EH (cell line): ENCODE measurements around the gene RTTN.
A peak's percentile ranks its signal among the peaks of the same experiment; 100 is the strongest.

Source experiments
- DNase-seq: peaks from one replicate; pipeline ENCODE4 v3.0.0-alpha.2; 2015; ENCODE audit warnings: low read depth

The RTTN gene

DNA sequence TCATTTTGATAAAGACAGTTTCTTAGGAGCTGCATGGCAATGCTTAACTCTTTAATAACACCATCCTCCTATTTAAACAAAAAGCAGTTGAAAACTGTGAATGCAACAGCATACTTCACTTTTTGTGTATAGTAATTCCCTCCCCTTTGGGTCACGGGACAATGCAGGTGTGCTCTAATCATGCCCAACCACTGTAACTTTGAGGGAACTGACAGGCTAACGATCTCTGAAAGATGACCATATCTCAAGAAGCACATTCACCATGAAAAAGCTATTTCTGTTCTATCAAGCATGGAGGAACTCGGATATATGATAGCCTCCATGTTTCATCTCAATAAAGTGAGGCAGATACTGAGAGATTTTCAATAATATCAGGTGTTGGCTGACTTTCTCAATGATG, 176.8 kb downstream of the RTTN start:
- no peak for DNase-seq

DNA sequence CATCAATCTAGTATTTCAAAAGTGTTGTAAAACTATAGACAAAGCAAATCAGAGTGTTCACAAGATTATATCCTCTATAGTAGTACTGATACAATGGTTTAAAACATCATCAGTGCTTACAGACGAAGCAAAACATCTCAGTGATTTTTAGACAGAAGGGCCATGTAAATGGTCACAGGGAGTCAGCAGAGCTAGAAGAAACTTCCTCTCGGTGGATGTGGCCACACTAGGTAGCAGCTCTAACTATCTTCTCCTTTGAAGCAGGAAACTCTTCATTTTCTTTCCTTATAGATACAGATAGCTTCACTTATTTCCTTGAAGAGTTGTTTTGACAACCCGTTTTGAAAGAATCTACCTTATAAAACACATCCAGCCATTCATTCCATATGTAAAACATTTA, 177.4 kb downstream of the RTTN start:
- DNase-seq = no peak

DNA sequence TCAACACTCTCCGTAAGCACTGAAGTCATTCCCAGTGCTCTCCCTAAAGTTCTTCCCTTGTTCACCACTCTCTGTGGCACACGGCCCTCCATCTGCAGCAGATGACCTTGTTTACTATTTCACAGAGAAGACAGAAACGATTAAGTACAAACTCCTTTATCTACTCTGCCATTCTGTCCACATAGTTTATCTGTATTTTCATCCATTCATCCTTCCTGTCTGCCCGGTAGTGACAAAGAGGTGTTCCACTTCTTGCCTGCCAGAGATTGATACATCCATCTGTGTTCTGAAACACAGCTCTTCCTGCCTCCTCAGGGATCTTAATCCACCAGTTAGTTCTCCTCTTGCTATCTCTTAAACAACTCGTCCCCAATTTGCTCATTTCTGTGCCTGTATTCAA, 179.9 kb downstream of the RTTN start:
- DNase-seq = no peak

DNA sequence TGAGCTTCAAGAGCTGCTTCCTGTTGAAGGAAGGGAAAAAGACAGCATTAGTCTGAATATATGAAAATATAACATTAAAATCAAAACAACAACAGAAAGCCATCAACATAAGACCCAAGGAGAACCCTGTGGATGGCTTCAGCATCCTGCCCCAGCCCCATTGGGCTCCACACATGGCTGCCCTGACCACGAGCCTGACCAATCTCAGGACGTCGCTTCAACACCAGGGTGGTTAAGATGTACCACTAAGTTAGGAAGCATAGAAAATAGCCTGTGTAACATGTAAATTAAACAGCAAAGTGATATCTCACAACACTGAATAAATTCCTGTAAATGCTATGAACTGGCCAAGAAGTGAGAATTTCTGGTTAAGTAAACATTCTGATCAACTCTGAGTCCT, 180.7 kb downstream of the RTTN start:
- no peak for DNase-seq

DNA sequence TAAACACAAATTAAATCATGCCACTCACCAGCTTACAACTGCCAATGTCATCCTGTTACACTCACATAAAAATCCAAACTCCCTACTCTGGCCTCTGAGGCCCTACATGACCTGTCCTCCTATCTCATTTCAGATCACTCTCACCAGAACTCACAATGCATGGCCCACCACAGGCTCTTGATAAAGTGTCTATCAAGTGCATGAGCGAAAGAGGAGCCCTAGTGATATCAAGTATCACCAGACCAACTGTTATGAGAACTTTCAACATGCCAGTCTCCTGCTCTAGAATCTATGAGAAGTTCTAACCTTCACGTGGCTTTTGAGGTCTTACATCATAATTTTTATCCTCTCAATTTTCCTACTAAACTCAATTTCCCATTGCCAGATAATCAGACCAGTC, 181.4 kb downstream of the RTTN start:
- DNase-seq = no peak

DNA sequence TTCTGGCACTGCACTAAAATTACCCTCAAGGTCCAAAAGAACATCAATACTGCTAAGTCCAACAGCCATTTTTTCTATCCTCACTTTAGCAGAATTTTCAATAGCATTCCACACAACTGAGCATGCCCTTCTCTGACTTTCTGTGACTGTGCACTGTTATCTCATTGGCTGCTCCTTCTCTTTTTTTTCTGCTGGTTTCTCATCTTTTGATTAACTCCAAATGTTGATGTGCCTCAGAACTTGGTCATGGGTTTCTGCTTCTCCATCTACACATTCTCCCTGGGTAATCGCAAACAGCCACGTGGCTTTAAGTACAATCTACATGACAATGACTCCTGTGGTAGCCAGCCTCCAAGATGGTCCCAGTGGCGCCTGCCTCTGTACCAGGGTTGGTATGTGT, 182.9 kb downstream of the RTTN start:
- DNase-seq = no peak

DNA sequence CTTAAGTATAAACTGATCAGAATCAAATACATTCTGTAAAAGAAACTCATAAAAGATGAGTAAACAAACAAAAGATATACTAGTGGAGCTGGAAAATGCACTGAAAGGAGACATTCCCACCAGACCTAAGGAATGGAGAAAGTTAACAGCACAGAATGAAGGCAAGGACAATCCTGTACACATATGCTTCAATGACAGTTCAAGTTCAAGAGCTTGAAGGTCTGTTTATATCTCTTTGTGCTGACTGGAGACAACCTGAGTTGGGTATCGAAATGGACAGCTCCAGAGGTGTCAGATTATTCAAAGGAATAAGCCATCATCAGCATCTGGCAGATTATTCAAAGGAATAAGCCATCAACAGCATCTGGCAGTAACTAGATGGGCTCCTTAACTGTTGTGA, 184.0 kb downstream of the RTTN start:
- no peak for DNase-seq

DNA sequence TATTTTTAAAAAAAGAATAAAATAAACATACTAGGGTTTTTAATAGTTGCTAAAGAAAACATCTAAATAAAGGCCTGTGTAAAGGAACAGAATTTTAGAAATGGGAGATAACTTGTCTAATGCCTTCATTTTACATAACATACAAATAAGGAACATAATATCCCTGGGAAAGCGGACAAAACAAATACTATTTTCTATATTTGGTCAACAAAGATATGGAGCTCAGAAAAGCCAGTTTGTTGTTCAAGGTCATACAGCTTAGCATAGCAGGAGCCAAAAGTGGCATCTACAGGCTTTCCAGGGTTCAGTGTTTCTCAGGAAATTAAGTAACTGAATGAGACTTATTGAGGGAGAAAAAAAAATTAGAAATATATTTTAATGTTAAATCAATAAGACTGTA, 184.4 kb downstream of the RTTN start:
- no peak for DNase-seq

DNA sequence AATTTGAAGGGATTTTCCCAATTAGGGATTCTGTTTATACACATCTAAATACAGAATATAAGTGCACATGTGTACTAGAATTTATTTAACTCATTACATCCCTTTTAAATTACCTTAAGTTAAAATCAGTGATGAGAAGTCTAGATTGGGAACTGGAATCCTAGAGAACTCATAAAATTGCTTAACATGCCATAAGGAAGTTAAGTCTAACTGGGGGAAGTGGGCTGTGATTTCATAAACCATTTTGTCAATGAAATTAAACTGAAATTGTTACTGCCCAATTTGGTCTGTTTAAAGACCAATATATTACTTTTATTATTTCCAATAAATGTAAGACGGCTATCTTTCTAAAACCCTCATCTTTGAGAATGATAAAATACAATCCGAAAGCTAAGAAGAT, 185.5 kb downstream of the RTTN start:
- no peak for DNase-seq

DNA sequence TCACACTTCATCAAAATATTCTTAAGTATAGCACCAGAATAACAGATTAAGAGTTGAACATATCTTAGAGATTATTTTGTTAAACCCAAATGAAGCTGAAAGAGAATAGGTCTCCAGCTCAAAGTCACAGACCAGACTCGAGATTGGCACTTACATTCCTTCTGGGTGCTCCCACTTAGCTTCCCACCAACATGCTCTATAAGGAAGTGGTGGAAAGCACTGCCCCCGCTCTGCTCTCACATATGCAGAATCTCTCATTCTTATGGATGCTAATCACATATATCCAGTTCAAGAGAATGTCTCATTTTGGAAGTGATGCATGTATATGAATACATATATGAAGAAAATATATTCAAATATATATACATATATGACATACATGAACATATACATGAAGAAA, 186.4 kb downstream of the RTTN start:
- no peak for DNase-seq

DNA sequence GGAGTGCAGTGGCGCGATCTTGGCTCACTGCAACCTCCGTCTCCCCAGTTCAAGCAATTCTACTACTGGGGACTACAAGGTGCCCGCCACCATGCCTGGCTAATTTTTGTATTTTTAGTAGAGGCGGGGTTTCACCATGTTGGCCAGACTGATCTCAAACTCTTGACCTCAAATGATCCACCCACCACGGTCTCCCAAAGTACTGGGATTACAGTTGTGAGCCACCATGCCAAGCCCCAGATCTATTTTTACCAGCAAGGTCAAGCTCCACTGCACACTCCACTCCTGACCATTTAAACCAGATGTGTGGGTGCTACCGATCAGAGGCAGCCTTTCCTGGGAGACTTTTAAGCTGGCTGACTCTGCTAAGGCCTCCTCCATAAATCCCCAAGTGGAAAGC, 190.4 kb downstream of the RTTN start:
- DNase-seq = no peak

DNA sequence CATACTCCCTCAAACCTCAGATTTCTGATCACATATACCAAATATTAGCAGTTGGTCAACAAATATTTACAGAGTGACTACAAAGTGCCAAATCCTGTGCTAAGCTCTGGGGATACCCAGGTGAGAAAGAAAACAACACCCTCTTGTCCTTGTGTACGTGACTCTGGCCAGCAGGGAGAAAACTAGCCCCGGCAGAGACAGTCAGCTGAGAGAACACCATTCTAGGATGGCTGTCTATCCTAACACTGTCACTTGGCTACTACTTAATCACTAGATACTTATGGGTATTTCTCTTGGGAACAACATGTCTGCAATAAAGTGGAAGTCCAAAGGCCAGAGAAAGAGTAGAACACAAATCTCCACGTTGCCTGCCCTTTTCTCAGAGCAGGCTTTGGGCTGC, 199.9 kb downstream of the RTTN start:
- DNase-seq = no peak

DNA sequence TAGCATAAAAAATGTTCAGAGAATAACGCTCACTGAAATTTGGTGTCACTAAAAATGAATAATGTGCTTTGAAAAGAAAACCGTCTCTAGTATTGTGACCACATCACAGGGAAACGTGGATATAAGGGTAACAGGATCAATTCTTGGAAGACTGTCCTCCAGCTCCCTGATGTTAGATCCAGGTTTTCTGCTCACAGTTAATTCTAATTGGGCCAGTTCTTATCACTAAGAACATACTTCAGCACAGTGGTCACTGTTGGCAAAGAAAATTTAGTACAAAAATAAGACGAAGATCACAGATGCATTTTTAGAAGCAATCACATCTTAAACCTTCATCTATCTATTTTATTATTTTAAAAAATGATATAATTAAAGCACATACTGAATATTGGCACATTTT, 200.8 kb downstream of the RTTN start:
- no peak for DNase-seq

DNA sequence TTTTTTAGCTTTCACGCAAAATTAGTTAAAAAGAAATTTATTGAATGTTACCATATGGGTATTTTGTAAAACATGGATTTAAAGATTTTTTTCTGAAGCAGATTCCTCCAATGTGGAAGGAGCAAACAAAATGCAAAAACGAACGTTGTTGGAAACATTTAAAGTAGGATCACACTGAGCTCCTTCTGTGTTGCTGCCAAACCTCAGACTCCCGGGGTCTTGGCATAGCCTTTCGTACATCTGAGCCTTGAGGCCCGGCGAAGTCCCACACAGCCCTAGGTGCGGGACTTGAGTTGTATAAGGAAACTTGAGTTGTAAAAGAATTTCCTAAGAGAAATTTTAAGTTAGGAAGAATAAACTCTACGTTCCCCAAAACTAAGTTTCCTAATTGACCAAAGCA, 205.8 kb downstream of the RTTN start:
- DNase-seq = no peak

DNA sequence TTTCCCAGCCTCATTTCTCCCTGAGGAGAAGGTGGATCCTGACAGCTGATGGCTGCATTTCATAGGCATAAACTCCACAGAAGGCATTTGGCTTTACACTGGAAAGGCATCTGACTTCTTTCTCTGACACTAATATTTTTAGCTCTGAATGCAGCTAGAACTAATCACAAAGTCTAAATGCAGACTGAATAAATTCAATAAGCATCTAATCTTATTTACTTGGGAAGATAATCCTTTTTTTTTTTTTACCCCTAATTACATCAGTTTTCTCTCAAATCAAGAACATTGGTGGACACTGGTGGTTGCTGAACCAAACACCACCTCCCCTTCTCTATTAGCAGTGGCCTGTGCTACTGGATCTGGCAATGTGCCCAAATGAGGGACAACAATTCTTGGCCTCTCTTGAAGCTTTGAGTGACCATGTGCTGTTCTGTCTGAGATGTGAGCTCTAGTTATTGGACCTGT, 206.9 kb downstream of the RTTN start:
- DNase-seq = no peak

DNA sequence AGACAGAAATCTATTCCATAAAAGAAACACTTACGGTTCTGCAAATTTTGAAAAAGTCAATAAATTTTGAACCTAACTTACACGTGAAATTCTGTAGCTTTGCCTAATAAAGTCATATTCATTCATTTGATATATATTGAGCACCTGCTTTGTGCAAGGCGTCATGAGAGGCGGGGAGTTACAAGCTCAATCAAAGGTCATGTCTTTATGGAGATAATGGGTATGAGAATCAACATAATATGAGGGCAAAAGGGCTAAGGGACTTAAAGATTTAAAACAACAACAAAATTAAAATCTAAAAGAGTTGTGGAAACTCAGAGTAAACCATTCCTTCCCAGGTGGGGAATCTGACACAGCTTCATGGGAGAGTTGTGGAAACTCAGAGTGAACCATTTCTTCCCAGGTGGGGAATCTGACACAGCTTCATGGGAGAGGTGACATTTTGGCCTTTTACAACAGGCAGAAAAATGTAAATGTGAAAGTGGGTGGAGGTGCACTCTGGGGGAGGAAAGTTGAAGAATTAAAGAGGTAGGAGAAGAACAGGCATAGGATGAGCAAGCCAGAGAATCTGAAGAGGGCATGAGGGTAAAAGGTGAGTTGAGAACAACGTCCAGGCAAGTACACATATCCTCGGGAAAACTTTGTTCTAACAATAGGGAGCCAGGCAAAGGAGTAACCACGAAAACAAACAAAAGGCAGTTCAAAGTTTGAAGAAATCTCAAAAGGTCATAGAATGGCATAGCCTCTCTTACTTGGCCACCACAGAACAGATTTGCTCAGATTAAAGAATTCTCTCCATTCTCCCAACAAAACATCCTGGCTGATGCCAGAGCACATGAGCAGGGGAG, 208.3 kb downstream of the RTTN start:
- no peak for DNase-seq

DNA sequence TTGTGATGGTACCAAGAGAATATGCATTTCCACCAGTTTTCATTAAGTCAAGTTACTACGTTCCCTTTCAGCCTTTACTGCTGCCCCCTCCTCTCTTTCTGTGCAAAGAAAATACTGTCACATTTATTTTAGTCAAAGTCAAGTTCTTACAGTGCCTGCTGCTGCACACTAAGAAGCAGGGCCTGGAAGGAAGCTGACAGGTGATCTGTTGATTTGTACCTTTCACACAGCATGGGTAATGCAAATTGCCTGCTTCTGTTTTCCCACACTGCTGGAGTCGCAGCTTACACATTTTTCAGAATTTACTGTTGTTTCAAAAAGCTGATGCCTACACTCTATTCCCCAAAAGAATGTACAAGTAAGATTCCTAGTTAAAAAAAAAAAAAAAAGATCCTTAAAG, 209.1 kb downstream of the RTTN start:
- DNase-seq = no peak

DNA sequence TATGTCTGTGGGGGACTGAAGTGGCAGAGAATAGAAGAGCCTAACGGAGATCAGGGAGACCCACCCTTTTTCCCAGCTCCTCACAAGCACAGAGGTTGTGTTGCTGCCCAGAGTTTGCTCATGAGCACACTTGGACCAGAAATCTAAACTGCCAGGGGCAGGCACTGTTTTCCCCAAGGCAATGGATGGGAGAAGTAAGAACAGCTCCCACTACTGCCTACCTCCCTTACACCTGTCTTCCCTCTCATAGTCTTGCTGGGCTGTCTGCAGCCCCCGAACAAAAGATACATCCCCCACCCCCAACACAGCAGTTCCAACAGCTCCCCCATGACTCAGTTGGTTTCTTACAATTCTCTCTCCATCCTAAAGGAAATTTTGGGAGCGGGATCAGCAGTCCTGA, 209.7 kb downstream of the RTTN start:
- DNase-seq = no peak

DNA sequence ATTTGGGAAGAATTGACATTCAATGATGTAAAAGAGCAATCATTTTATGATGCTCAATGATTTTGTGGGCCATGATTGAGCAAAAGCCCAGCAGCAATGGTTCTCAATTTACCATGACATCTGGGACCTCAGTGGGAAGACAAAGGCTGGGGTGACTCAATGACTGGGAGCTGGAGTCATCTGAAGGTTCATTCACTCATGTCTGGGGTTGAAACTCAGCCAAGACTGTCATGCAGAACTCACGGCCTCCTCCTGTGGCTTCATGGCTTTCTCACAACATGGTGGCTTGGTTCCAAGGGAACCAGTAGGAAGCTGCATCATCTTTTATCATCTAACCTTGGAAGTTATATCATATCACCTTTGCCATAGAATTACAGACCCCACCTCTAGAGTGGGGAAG, 212.7 kb downstream of the RTTN start:
- peak; percentile 53 for DNase-seq

DNA sequence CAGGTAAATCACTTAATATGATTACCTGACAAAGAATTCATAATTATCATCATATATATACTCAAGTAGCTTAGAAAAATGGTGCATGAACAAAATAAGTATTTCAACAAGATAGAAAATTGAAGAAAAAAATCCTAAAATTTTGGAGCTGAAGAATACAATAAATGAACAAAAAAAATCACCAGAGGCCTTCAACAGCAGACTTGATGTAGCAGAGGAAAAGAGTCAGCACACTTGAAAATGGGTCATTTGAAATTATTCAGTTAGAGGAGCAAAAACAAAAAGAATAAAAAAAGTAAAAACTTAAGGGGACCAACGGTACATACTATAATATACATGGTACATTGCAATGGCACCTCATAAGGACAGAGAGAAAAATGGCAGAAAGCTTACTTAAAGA, 217.6 kb downstream of the RTTN start:
- no peak for DNase-seq

DNA sequence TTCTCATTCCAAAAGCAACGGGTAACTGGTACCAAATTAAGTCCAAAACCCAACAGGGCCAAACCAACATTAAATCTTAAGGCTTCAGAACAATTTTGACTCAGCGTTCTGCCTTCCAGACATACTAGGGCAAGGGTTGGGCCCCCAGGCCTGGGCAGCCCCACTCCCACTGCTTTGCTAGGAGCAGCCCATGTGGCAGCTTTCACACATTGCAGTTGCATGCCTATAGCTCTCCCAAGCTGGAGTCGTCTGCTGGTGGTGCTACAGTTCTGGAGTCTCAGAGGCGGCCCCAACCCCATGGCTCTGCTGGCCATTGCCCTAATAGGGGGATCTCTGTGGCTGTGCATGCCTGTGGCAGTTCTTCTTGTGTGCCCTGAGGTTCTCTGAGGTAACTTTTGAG, 220.2 kb downstream of the RTTN start:
- no peak for DNase-seq

DNA sequence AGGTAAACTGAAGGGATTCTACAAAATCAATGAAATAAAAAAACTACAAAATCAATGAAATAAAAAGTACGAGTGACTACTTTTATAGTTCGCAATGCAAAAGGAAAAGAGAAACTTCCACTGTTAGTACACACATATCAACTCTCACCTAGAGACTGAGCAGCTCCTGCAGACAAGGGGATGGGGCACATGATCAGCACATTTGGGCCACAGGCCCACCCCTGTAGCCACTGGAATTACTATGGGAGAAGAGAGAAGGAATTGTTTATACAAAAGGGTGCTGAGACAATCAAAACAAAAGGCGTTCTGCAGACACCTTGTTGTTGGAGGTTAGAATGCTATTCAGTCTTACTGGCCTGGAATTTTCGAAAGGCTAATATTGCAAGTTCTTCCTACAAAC, 223.1 kb downstream of the RTTN start:
- no peak for DNase-seq

DNA sequence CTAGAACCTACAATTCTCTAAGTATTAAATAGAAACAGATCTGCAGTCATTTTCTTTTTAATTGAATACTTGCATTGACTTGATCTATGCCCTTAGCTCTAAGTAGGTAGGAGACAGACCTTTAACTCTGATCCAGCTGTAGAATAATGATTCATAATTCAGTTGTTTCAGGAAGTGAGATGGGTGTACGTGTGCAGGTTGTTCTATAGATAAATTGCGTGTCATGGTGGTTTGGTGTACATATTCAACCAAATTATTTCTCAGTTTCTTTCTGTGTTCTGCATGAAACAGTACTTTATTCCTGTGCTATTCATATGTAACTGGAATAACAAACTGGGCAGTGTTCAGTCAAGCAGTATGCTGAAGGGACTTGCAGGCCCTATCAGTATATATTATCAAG, 223.5 kb downstream of the RTTN start:
- DNase-seq = no peak
